HG03097 (cell line): Measurements from ENCODE around the gene RABGAP1L.
"Not testable (repeated sequence)": the region's sequence is repeated elsewhere in the genome, so short reads cannot be mapped to it uniquely, and the experiment has no call there.

Source experiments
- ATAC-seq: cut with Tn5 transposase; IDR thresholded peaks from one replicate; pipeline ENCODE4 v1.9.1; 2021; ENCODE audit not compliant: unreplicated experiment, low FRiP score

RABGAP1L gene

DNA sequence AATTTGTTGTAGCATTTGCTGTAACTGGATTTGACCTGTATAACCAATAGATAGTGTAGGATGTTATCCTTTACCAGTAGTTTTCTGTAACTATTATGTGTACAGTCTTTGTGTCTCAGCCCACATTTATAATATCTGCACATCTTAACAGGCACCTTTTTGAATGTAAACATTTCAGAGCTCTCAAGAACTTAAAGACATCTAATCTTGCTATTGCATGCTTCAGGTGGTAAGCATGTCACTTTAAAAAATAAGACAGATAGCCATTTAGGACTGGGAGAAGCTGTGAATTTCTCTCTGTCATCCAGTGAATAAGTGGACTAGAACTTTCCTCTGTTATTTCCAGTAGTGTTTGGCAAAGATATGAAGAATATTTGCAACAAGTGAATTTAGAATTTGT is 265.8 kb downstream of the RABGAP1L start:
- no peak for ATAC-seq

DNA sequence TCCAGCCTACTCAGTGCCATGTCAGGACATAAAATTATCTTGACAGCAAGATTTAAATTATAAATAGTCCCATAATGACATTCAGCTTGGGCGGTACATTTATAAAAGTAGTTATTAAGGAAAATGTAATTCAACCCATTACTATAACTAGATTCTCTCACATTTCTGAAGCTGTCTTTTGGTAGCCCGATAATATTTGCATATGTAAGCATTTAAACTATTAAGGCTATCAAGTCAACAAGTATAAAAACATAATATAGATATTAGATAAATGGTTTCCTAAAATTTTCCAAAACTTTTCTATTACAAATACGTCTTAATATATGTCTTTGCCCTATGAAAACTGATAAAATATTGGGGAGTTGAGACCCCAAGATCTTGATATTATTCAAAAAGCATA is 266.8 kb downstream of the RABGAP1L start:
- no peak for ATAC-seq

- ATAC-seq = no peak
Measured at GRCh38 chr1:174428033-174428432, 268.7 kb downstream of the RABGAP1L start.

GRCh38 chr1:174428739-174429138 is 269.4 kb downstream of the RABGAP1L start:
- ATAC-seq = no peak

- no peak for ATAC-seq
Measured at GRCh38 chr1:174433451-174433850, 274.1 kb downstream of the RABGAP1L start.

- no peak for ATAC-seq
Measured at GRCh38 chr1:174445351-174445750, 286.0 kb downstream of the RABGAP1L start.

DNA sequence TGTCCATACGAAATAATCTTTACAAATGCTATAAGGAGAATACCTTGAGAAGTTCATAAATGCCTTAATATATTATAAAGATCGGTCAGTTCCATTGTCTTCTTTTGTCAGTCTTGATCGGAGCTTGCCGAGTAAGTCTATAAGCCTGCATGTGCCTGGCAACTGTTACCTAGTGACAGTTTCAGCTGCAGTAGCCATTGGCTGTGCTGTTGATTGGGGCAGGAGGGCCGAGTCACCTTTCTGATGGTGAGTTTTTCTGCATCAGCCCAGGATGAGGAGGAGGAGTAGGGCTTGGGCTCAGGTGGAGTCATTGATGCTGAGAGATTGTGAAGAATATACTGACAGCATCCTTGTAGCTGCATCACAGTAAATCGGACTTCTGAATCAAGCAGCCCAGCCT is 286.5 kb downstream of the RABGAP1L start:
- no peak for ATAC-seq

DNA sequence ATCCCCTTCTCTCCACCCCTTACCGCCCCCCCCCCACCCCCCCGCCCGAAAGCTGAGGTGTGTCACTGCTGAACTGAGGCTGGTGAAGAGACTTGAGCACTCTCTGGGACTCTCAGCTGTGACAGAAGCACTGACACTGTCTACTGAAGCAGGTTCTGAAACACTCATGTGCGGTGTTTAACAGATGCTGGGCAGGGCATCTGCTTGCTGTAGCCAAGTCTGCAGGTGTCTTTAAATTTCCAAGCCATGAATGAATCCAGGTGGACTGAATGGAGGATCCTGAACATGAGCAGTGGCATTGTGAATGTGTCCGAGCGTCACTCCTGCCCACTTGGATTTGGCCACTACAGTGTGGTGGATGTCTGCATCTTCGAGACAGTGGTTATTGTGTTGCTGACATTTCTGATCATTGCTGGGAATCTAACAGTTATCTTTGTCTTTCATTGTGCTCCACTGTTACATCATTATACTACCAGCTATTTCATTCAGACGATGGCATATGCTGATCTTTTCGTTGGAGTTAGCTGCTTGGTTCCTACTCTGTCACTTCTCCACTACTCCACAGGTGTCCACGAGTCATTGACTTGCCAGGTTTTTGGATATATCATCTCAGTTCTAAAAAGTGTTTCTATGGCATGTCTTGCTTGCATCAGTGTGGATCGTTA is 288.7 kb downstream of the RABGAP1L start, which contains the start of gene GPR52:
TSS of gene GPR52 (plus strand) at position 99 of the 665 bp plus-strand sequence. CDS start at position 247, 148 bp downstream.
- no peak for ATAC-seq

DNA sequence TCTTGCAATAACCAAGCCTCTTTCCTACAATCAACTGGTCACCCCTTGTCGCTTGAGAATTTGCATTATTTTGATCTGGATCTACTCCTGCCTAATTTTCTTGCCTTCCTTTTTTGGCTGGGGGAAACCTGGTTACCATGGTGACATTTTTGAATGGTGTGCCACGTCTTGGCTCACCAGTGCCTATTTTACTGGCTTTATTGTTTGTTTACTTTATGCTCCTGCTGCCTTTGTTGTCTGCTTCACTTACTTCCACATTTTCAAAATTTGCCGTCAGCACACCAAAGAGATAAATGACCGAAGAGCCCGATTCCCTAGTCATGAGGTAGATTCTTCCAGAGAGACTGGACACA is 289.2 kb downstream of the RABGAP1L start:
- no peak for ATAC-seq

DNA sequence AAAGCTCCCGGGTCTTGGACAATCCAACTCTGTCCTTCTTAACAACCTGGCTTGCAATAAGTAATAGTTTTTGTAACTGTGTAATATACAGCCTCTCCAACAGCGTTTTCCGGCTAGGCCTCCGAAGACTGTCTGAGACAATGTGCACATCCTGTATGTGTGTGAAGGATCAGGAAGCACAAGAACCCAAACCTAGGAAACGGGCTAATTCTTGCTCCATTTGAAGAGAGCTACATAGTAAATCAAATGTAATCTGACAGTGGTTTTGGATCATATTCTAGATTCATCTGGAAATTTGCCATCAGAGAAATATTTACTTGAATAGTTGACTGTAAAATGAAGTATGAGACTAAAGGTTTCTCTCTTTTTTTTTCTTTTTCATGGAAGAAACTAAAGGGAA is 289.7 kb downstream of the RABGAP1L start:
- ATAC-seq = no peak

DNA sequence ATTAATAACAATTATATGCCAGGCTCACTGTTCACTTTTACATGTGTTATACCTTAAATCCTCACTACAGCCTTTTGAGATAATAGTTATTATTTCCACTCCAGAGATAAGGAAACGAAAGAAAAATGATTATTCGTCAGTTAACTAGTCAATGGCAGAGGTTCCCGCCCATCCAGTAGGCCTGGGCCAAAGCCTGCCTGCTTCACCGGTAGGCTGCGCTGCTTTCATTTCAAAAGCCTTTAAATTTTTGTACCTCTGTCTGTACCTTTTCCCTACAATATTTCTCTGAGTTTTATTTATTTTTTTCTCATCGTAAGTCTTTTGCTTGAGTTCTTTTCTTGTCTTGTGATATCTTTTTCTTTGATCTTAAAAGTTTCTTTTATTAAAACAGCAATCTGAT is 292.1 kb downstream of the RABGAP1L start:
- ATAC-seq = no peak

DNA sequence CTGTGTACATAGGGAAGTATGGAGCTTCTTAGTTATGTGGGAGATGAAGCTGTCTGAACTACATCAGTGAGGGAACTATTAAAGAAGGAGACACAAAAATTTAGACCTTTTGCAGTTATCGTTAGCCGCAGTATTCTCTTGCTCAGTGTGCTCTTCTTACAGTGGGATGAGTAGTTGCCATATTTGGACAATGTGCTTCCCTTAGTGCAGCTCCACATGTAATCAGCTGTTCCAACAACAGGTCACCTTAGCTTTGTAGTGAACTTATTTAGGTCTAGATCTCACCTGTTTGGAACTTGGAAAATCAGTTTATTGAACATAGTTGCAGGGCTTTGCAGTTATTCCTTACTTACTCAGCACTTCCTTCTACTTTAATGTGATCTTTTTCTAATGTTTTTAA is 306.5 kb downstream of the RABGAP1L start:
- no peak for ATAC-seq

- ATAC-seq = no peak
Measured at GRCh38 chr1:174466607-174467006, 307.3 kb downstream of the RABGAP1L start.

- ATAC-seq = no peak
Measured at GRCh38 chr1:174469052-174469451, 309.7 kb downstream of the RABGAP1L start.

GRCh38 chr1:174469687-174470086 is 310.4 kb downstream of the RABGAP1L start:
- no peak for ATAC-seq

DNA sequence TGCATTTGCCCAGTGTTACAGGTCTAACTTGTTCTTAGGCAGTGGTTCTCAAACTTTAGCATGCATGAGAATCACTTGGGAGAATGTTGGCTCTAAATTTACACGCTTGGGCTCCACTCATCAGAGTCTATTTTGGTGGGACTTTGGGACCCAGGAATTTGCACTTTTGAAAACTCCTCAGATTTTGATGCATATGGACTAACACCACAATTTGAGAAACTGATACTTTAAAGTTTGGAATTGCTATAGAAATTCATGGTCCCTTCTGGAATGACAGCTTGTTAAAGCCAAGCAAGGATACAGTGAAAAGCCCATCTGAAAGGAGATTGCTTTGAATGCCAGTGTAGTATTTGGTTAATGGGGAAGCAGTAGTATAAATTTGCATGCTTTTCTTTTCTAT is 320.0 kb downstream of the RABGAP1L start:
- ATAC-seq = no peak

DNA sequence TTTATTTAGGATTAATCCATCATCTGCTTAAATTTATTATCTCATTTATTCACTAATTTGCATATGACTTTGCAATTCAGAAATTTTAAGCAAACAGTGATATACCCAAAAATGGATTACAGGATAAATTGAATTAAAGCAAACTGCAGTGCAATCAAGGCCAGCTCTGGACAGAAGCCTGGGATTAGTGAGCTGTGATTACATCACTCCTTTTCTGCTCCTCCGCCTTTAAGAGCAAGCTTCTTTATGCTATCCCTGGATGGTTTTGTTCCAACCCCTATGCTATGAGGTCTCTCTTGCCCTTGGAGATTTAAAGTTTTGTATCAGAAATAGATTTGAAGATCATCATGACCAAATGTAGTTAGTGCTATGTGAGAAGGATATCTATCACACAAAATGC is 321.0 kb downstream of the RABGAP1L start:
- no peak for ATAC-seq

DNA sequence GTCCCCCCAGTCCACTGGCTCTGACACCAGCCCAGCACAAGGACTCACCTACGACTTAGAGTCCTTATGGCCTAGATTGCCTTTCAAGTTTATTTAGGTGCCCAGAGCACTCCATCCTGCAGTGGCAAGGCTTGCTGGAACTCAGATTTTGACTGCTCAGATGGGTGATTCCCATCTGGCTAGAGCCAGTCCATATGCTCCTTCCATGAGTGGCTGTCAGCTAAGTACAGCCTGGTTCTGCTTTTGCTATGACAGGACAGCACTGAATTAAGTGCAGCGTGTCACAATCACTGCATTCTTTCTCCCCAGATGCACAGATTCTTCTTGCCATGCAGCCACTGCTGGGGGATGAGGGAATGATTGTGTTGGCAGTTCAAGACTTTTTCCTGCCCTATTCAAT is 332.3 kb downstream of the RABGAP1L start:
- no peak for ATAC-seq

DNA sequence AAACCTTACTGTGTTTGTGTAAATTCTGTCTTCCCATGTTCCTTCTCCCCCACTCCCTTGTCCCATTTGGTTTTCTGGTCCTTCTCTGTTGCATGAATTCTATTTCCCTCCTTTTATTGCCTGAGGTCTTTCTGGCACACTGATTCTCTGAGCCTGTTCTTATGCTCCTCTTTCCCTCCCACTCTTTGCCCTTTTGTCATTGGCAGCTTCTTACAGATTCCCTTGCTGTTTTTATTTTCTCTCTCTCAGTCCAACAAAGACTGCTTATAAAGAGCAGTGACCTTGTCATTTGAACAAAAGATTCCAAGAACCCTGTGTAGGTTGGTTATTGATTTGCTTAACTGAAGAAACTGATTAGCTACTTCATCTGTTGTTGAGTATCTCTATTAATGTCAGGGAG is 338.2 kb downstream of the RABGAP1L start:
- no peak for ATAC-seq

DNA sequence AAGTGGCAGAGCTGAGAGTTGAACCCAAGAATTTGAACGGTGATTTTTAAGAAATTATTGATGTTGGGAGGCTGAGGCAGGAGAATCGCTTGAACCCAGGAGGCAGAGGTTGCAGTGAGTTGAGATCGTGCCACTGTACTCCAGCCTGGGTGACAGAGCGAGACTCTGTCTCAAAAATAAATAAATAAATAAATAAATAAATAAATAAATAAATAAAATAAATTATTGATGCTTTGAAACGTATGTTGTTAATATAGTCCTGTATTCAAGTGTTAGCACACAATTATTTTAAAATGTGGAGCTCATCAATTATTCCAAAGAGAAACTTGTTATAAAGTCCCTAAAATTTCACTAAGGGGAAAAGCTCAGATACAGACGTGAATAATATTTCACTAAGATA is 357.4 kb downstream of the RABGAP1L start:
- not testable (repeated sequence) for ATAC-seq

GRCh38 chr1:174519844-174520243 is 360.5 kb downstream of the RABGAP1L start:
- no peak for ATAC-seq

- ATAC-seq = no peak
Measured at GRCh38 chr1:174531751-174532150, 372.4 kb downstream of the RABGAP1L start.

DNA sequence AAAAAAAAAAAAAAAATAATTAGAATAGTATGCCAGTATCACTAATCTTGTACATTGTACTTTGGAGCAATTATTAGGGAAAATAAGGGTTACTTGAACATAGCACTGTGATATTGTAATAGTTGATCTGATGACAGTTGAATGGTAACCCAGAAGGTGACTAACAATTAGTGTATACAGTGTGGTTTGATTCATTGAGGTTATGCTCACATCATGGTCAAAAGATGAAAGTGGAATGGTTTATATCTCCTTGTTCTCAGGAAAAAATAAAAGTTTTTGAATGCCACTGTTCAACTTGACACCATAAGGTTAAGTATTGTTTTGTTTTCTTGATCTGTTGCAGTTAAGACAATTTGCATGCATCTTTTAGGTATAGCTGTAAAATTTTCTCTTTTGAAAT is 375.5 kb downstream of the RABGAP1L start:
- no peak for ATAC-seq
